HepG2 (cell line): ENCODE measurements around the gene CPEB4. TPM values are rescaled to one million over a fixed set of nuclear protein-coding genes. Genes with fewer than 3 reads are reported as not detected.

Experiments
- ARID2 ChIP-seq: sonication (generic); formaldehyde crosslinking; IDR thresholded peaks from 2 replicates; pipeline ENCODE4 v1.8.1; 2022; ENCODE audit warnings: mild to moderate bottlenecking, missing genetic modification reagents, borderline replicate concordance
- ELF3 ChIP-seq: IDR thresholded peaks from 2 replicates; pipeline ENCODE4 v1.6.1; 2016; ENCODE audit warnings: missing genetic modification reagents, missing compliant biosample characterization
- EZH2 ChIP-seq: conservative IDR thresholded peaks from 2 replicates; pipeline ENCODE4 v1.6.1; 2012; ENCODE audit warnings: mild to moderate bottlenecking, low read depth, low read length, moderate library complexity
- GTF2F1 ChIP-seq: fragments of 150-350 bp; IDR thresholded peaks from 2 replicates; pipeline ENCODE4 v1.6.1; 2014; ENCODE audit warnings: low read length
- HIVEP1 ChIP-seq: sonication (generic); formaldehyde crosslinking; IDR thresholded peaks from 2 replicates; pipeline ENCODE4 v1.4.0; 2020; ENCODE audit warnings: mild to moderate bottlenecking, missing genetic modification reagents
- HOXA5 ChIP-seq: sonication (generic); formaldehyde crosslinking; IDR thresholded peaks from 2 replicates; pipeline ENCODE4 v1.4.0; 2020; ENCODE audit warnings: missing genetic modification reagents
- KDM3A ChIP-seq: IDR thresholded peaks from 2 replicates; pipeline ENCODE4 v1.6.1; 2018; ENCODE audit warnings: low read depth, missing compliant biosample characterization
- MXD3 ChIP-seq: IDR thresholded peaks from 2 replicates; pipeline ENCODE4 v1.6.1; 2016; ENCODE audit warnings: mild to moderate bottlenecking, missing biosample characterization, missing genetic modification reagents
- RELA ChIP-seq: sonication (generic); formaldehyde crosslinking; IDR thresholded peaks from 2 replicates; pipeline ENCODE4 v1.4.0; 2020; ENCODE audit warnings: missing genetic modification reagents
- SOX6 ChIP-seq, 2 experiments: fragments of 450-650 bp in 1 of 2; sonication (generic) in 1 of 2; formaldehyde crosslinking in 1 of 2; IDR thresholded peaks; 2 replicates each; pipeline versions ENCODE4 v1.4.0 to v1.6.1; 2017 to 2020; ENCODE audit warnings: antibody characterized with exemption in 1 of 2, mild to moderate bottlenecking in 1 of 2, missing genetic modification reagents in 1 of 2
- TBX3 ChIP-seq: fragments of 450-650 bp; IDR thresholded peaks from 2 replicates; pipeline ENCODE4 v1.6.1; 2017; ENCODE audit warnings: antibody characterized with exemption, mild to moderate bottlenecking, inconsistent platforms, borderline replicate concordance
- TCF7 ChIP-seq: sonication (generic); IDR thresholded peaks from 2 replicates; pipeline ENCODE4 v1.6.1; 2016; ENCODE audit warnings: antibody characterized with exemption, low read depth
- ZBTB42 ChIP-seq: sonication (generic); formaldehyde crosslinking; IDR thresholded peaks from 2 replicates; pipeline ENCODE4 v1.5.0; 2020; ENCODE audit warnings: mild to moderate bottlenecking, missing genetic modification reagents
- ZKSCAN5 ChIP-seq: sonication (generic); formaldehyde crosslinking; IDR thresholded peaks from 2 replicates; pipeline ENCODE4 v1.5.1; 2020; ENCODE audit warnings: mild to moderate bottlenecking, missing genetic modification reagents
- ZNF251 ChIP-seq: sonication (generic); formaldehyde crosslinking; IDR thresholded peaks from 2 replicates; pipeline ENCODE4 v1.9.0; 2021; ENCODE audit warnings: mild to moderate bottlenecking, missing genetic modification reagents
- ZNF317 ChIP-seq: sonication (generic); formaldehyde crosslinking; IDR thresholded peaks from 2 replicates; pipeline ENCODE4 v1.5.0; 2020; ENCODE audit warnings: mild to moderate bottlenecking, missing genetic modification reagents
- ZNF607 ChIP-seq: sonication (generic); formaldehyde crosslinking; IDR thresholded peaks from 2 replicates; pipeline ENCODE4 v1.5.1; 2020; ENCODE audit warnings: missing genetic modification reagents, mild to moderate bottlenecking, borderline replicate concordance
- ZNF670 ChIP-seq: sonication (generic); formaldehyde crosslinking; IDR thresholded peaks from 2 replicates; pipeline ENCODE4 v1.8.0; 2022; ENCODE audit warnings: mild to moderate bottlenecking, missing genetic modification reagents, borderline replicate concordance
- ZSCAN9 ChIP-seq: IDR thresholded peaks from 2 replicates; pipeline ENCODE4 v1.6.1; 2016; ENCODE audit warnings: borderline replicate concordance
- polyA plus RNA-seq, 8 experiments: library from polyadenylated mRNA; depleted of rRNA in 3 of 8; stranded (reverse) in 7 of 8; unstranded in 1 of 8; fragments of >200 nt; fragmentation: Illumina TruSeq in 4 of 8; extraction: Trizol in 4 of 8; gene quantifications; 2 replicates each; pipeline versions ENCODE4 v1.2.1 to v1.2.3, GENCODE V29; 2011 to 2016; ENCODE audit warnings: low read depth in 4 of 8, missing spikeins in 1 of 8, mixed read lengths in 1 of 8; ENCODE audit not compliant: insufficient read depth in 1 of 8
- total RNA-seq, 5 experiments: library from RNA; depleted of rRNA; stranded (reverse); fragments of >200 nt; fragmentation: Illumina TruSeq; extraction: Trizol; gene quantifications; 2 replicates each; pipeline ENCODE4 v1.2.3, GENCODE V29; 2016; ENCODE audit warnings: low read depth in 1 of 5
- TF ChIP-seq, protein P1 (sequence below): IDR thresholded peaks from 2 replicates; pipeline ENCODE4 v1.4.0; 2020; ENCODE audit warnings: mild to moderate bottlenecking, missing genetic modification reagents
- TF ChIP-seq, protein P2 (sequence below): IDR thresholded peaks from 2 replicates; pipeline ENCODE4 v1.6.1; 2016; ENCODE audit warnings: missing compliant biosample characterization, missing genetic modification reagents, borderline replicate concordance
- TF ChIP-seq, protein P3 (sequence below): sonication (generic); formaldehyde crosslinking; IDR thresholded peaks from 2 replicates; pipeline ENCODE4 v1.4.0; 2020; ENCODE audit warnings: low read depth, missing genetic modification reagents

CPEB4 gene
- total and polyA plus RNA-seq, 2 of the 13 experiments (the other 11 are each of a cell fraction or from before 2014, with no cell fraction given) = 7.7 to 26.7 TPM

GRCh38 chr5:173941758-173942401, 53.7 kb downstream of the CPEB4 start (continued):
- TF ChIP-seq, protein P1, sequence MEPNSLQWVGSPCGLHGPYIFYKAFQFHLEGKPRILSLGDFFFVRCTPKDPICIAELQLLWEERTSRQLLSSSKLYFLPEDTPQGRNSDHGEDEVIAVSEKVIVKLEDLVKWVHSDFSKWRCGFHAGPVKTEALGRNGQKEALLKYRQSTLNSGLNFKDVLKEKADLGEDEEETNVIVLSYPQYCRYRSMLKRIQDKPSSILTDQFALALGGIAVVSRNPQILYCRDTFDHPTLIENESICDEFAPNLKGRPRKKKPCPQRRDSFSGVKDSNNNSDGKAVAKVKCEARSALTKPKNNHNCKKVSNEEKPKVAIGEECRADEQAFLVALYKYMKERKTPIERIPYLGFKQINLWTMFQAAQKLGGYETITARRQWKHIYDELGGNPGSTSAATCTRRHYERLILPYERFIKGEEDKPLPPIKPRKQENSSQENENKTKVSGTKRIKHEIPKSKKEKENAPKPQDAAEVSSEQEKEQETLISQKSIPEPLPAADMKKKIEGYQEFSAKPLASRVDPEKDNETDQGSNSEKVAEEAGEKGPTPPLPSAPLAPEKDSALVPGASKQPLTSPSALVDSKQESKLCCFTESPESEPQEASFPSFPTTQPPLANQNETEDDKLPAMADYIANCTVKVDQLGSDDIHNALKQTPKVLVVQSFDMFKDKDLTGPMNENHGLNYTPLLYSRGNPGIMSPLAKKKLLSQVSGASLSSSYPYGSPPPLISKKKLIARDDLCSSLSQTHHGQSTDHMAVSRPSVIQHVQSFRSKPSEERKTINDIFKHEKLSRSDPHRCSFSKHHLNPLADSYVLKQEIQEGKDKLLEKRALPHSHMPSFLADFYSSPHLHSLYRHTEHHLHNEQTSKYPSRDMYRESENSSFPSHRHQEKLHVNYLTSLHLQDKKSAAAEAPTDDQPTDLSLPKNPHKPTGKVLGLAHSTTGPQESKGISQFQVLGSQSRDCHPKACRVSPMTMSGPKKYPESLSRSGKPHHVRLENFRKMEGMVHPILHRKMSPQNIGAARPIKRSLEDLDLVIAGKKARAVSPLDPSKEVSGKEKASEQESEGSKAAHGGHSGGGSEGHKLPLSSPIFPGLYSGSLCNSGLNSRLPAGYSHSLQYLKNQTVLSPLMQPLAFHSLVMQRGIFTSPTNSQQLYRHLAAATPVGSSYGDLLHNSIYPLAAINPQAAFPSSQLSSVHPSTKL (CRISPR knock-in tag) = peak; percentile 98
- TF ChIP-seq ZNF670 = no peak
- peak; percentile 62; the same call in 1 of the 2 replicates for TF ChIP-seq TCF7
- TF ChIP-seq, protein P2, sequence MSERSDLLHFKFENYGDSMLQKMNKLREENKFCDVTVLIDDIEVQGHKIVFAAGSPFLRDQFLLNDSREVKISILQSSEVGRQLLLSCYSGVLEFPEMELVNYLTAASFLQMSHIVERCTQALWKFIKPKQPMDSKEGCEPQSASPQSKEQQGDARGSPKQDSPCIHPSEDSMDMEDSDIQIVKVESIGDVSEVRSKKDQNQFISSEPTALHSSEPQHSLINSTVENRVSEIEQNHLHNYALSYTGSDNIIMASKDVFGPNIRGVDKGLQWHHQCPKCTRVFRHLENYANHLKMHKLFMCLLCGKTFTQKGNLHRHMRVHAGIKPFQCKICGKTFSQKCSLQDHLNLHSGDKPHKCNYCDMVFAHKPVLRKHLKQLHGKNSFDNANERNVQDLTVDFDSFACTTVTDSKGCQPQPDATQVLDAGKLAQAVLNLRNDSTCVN = no peak
- TF ChIP-seq HOXA5 = peak; percentile 34; the same call in 1 of the 2 replicates
- no peak for TF ChIP-seq HIVEP1 (CRISPR knock-in tag)
- TF ChIP-seq GTF2F1 = no peak
- no peak for TF ChIP-seq MXD3
- no peak for TF ChIP-seq ZKSCAN5 (CRISPR knock-in tag)
- no peak for TF ChIP-seq SOX6 (IDR thresholded peaks at IDR 0.05)
- peak; percentile 100 for TF ChIP-seq SOX6 (CRISPR knock-in tag; IDR thresholded peaks at IDR 0.05)
- 0 out of 2 replicates have a peak, but pooled peaks have one; percentile 35 for TF ChIP-seq KDM3A
- TF ChIP-seq ZBTB42 = no peak
- TF ChIP-seq ZNF607 (CRISPR knock-in tag) = peak; percentile 63; the same call in 1 of the 2 replicates
- peak; percentile 67 for TF ChIP-seq TBX3
- TF ChIP-seq ARID2 (CRISPR knock-in tag) = 0 out of 2 replicates have a peak, but pooled peaks have one; percentile 42
- TF ChIP-seq ELF3 (CRISPR knock-in tag) = peak; percentile 98
- TF ChIP-seq ZNF317 (CRISPR knock-in tag) = peak; percentile 86
- no peak for TF ChIP-seq ZNF251
- no peak for TF ChIP-seq RELA (CRISPR knock-in tag)
- TF ChIP-seq EZH2 = no peak
- peak; percentile 53; the same call in 1 of the 2 replicates for TF ChIP-seq ZSCAN9 (CRISPR knock-in tag)
- TF ChIP-seq, protein P3, sequence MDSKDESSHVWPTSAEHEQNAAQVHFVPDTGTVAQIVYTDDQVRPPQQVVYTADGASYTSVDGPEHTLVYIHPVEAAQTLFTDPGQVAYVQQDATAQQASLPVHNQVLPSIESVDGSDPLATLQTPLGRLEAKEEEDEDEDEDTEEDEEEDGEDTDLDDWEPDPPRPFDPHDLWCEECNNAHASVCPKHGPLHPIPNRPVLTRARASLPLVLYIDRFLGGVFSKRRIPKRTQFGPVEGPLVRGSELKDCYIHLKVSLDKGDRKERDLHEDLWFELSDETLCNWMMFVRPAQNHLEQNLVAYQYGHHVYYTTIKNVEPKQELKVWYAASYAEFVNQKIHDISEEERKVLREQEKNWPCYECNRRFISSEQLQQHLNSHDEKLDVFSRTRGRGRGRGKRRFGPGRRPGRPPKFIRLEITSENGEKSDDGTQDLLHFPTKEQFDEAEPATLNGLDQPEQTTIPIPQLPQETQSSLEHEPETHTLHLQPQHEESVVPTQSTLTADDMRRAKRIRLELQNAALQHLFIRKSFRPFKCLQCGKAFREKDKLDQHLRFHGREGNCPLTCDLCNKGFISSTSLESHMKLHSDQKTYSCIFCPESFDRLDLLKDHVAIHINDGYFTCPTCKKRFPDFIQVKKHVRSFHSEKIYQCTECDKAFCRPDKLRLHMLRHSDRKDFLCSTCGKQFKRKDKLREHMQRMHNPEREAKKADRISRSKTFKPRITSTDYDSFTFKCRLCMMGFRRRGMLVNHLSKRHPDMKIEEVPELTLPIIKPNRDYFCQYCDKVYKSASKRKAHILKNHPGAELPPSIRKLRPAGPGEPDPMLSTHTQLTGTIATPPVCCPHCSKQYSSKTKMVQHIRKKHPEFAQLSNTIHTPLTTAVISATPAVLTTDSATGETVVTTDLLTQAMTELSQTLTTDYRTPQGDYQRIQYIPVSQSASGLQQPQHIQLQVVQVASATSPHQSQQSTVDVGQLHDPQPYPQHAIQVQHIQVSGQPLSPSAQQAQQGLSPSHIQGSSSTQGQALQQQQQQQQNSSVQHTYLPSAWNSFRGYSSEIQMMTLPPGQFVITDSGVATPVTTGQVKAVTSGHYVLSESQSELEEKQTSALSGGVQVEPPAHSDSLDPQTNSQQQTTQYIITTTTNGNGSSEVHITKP (CRISPR knock-in tag) = 0 out of 2 replicates have a peak, but pooled peaks have one; percentile 39
